Hindlimb muscle (tissue), 1 donor: ENCODE data around the gene DISC1. TPM values are rescaled to one million over a fixed set of nuclear protein-coding genes. Genes with fewer than 3 reads are reported as not detected.
"Not testable (repeated sequence)": the region's sequence is repeated elsewhere in the genome, so short reads cannot be mapped to it uniquely, and the experiment has no call there.

Experiments used
- DNase-seq: peaks from one replicate; pipeline ENCODE4 v3.0.0-alpha.2; 2013
- polyA plus RNA-seq: library from polyadenylated mRNA; unstranded; fragments of 120-200 nt; gene quantifications from one replicate; pipeline ENCODE4 v1.2.1, GENCODE V29; 2013; ENCODE audit not compliant: insufficient read length

DISC1 gene
- polyA plus RNA-seq, 1 donor = 7.3 TPM

- no peak for DNase-seq
Measured at GRCh38 chr1:231779081-231779480, 152.5 kb downstream of the DISC1 start.

- no peak for DNase-seq
Measured at GRCh38 chr1:231781892-231782291, 155.3 kb downstream of the DISC1 start.

- not testable (repeated sequence) for DNase-seq
Measured at GRCh38 chr1:231785073-231785472, 158.5 kb downstream of the DISC1 start.

GRCh38 chr1:231786126-231786525, 159.5 kb downstream of the DISC1 start:
- no peak for DNase-seq

GRCh38 chr1:231792634-231793033, 166.0 kb downstream of the DISC1 start:
- DNase-seq = no peak

- DNase-seq = no peak
Measured at GRCh38 chr1:231793893-231794292, 167.3 kb downstream of the DISC1 start.

- DNase-seq = no peak
Measured at GRCh38 chr1:231796141-231796540, 169.6 kb downstream of the DISC1 start.

GRCh38 chr1:231799363-231799986, 172.9 kb downstream of the DISC1 start:
- DNase-seq = no peak

- DNase-seq = no peak
Measured at GRCh38 chr1:231800108-231800507, 173.5 kb downstream of the DISC1 start.

GRCh38 chr1:231801042-231801585, 174.5 kb downstream of the DISC1 start:
- DNase-seq = no peak

GRCh38 chr1:231803353-231803752, 176.8 kb downstream of the DISC1 start:
- DNase-seq = no peak

GRCh38 chr1:231806623-231807495, 180.3 kb downstream of the DISC1 start:
- DNase-seq = no peak

- DNase-seq = no peak
Measured at GRCh38 chr1:231807541-231807940, 181.0 kb downstream of the DISC1 start.

- DNase-seq = no peak
Measured at GRCh38 chr1:231808116-231808515, 181.5 kb downstream of the DISC1 start.

- DNase-seq = no peak
Measured at GRCh38 chr1:231808990-231809389, 182.4 kb downstream of the DISC1 start.

GRCh38 chr1:231810415-231810814, 183.8 kb downstream of the DISC1 start:
- no peak for DNase-seq

GRCh38 chr1:231814021-231814420, 187.4 kb downstream of the DISC1 start:
- peak; percentile 43 for DNase-seq

GRCh38 chr1:231814521-231814920, 187.9 kb downstream of the DISC1 start:
- no peak for DNase-seq

- no peak for DNase-seq
Measured at GRCh38 chr1:231817801-231818200, 191.2 kb downstream of the DISC1 start.

- peak; percentile 55 for DNase-seq
Measured at GRCh38 chr1:231818337-231818736, 191.7 kb downstream of the DISC1 start.

- DNase-seq = no peak
Measured at GRCh38 chr1:231821281-231821680, 194.7 kb downstream of the DISC1 start.

- DNase-seq = no peak
Measured at GRCh38 chr1:231822041-231822440, 195.5 kb downstream of the DISC1 start.

GRCh38 chr1:231826566-231826965, 200.0 kb downstream of the DISC1 start:
- DNase-seq = no peak
